Nephron progenitor cell (in vitro differentiated cells): ENCODE data around the gene PHF13.
A peak's percentile ranks its signal among the peaks of the same experiment; 100 is the strongest.

ENCODE experiments used
- DNase-seq: peaks from one replicate; pipeline ENCODE4 v3.0.0; 2021
- H3K27ac Mint-ChIP-seq: 2 replicates; pipeline ENCODE4 v1.8.0; 2021; ENCODE audit warnings: mild to moderate bottlenecking, moderate library complexity, mixed read lengths
- H3K27me3 Mint-ChIP-seq: 2 replicates; pipeline ENCODE4 v1.8.0; 2021; ENCODE audit warnings: mild to moderate bottlenecking, low read depth, mixed read lengths; ENCODE audit not compliant: poor library complexity
- H3K36me3 Mint-ChIP-seq: 2 replicates; pipeline ENCODE4 v1.8.0; 2021; ENCODE audit warnings: low read depth, mixed read lengths
- H3K4me1 Mint-ChIP-seq: 2 replicates; pipeline ENCODE4 v1.8.0; 2021; ENCODE audit warnings: mixed read lengths
- H3K4me3 Mint-ChIP-seq: 2 replicates; pipeline ENCODE4 v1.8.0; 2021; ENCODE audit warnings: mild to moderate bottlenecking, moderate library complexity, mixed read lengths
- H3K9me3 Mint-ChIP-seq: 2 replicates; pipeline ENCODE4 v1.8.0; 2021; ENCODE audit warnings: mild to moderate bottlenecking, moderate library complexity, mixed read lengths
- TF ChIP-seq, protein P1 (sequence below): fragments of 200-600 bp; sonication (generic); IDR thresholded peaks from 2 replicates; pipeline ENCODE4 v1.5.0; 2021; ENCODE audit warnings: antibody characterized with exemption

PHF13 gene

DNA sequence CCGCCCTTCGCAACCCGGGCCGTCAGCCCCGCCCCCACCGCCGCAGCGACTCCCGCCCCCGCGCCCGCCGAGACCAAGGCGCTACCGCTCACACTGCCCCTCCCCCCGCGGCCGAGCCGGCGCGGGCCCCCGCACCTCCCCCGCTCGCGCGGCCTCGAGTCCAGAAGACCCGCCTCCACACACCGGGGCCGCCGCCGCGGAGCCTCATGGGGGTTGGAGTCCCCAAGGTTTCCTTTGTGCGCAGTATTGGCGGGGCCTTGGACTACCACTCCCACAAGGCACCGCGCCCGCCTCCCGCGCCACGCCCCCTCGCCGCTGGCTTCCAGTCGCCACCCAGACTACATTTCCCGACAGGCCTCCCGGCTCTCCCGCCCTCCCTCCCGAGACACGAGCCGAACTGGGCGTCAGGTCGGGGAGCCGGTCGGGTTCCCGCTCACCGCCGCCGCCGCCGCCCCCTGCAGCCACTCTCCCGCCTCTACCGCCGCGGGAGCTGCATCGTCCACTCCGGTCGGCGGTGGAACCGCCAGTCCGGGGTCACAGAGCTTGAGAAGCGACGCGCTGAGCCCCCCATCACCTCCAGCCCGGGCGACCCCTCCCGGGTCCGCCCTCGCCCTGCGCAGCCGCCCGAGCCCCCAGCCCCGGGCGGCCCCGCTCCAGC is at the start of gene PHF13:
TSS of gene PHF13 (plus strand) at position 371 of the 658 bp plus-strand sequence. CDS start 336 bp downstream, outside the sequence.
- Mint-ChIP-seq H3K4me1 (peaks cover 34% of the 10 kb centered on the region), H3K36me3 (peaks cover 9% of the 10 kb centered on the region), H3K9me3 (no peaks in the 10 kb centered on the region), H3K27me3 (peaks cover 3% of the 10 kb centered on the region), H3K4me3 (peak within 1 kb of the TSS; percentile 90), H3K27ac (peak within 1 kb of the TSS; percentile 87)
- TF ChIP-seq, protein P1, sequence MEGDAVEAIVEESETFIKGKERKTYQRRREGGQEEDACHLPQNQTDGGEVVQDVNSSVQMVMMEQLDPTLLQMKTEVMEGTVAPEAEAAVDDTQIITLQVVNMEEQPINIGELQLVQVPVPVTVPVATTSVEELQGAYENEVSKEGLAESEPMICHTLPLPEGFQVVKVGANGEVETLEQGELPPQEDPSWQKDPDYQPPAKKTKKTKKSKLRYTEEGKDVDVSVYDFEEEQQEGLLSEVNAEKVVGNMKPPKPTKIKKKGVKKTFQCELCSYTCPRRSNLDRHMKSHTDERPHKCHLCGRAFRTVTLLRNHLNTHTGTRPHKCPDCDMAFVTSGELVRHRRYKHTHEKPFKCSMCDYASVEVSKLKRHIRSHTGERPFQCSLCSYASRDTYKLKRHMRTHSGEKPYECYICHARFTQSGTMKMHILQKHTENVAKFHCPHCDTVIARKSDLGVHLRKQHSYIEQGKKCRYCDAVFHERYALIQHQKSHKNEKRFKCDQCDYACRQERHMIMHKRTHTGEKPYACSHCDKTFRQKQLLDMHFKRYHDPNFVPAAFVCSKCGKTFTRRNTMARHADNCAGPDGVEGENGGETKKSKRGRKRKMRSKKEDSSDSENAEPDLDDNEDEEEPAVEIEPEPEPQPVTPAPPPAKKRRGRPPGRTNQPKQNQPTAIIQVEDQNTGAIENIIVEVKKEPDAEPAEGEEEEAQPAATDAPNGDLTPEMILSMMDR, result no peak
- peak; percentile 100 for DNase-seq

DNA sequence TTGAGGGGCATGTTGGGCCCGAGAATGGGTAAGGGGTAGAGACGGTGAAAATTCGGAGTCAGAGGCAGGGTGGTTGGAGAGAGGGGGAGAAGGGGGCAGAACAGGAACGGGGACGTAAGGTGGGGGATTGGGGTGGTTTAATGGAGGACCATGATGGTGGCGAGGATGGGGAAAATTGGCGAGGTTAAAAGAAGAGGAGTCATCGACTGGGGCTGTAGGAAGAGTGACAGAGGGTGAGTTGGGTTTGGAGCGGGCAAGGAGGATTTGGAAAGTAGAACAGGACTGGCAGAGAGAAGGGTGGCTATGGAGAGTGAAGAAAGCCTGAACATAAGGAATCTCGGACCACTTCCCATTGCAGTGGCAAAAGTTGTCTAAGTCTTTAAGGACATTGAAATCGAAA is 44.5 kb upstream of the PHF13 start:
- Mint-ChIP-seq H3K27me3 (peaks cover 54% of the 10 kb centered on the region), H3K4me3 (no peak overlapping the region), H3K4me1 (peaks cover 13% of the 10 kb centered on the region), H3K27ac (no peak overlapping the region), H3K9me3 (peaks cover 8% of the 10 kb centered on the region), H3K36me3 (no peaks in the 10 kb centered on the region)
- TF ChIP-seq, protein P1, result no peak
- no peak for DNase-seq

- Mint-ChIP-seq H3K27me3 (peaks cover 54% of the 10 kb centered on the region), H3K36me3 (no peaks in the 10 kb centered on the region), H3K4me3 (no peak overlapping the region), H3K9me3 (peaks cover 8% of the 10 kb centered on the region), H3K4me1 (peaks cover 13% of the 10 kb centered on the region), H3K27ac (no peak overlapping the region)
- TF ChIP-seq, protein P1, result no peak
- DNase-seq, result no peak
These were observed 43.4 kb upstream of the PHF13 start for GRCh38 chr1:6570100-6570499.

DNA sequence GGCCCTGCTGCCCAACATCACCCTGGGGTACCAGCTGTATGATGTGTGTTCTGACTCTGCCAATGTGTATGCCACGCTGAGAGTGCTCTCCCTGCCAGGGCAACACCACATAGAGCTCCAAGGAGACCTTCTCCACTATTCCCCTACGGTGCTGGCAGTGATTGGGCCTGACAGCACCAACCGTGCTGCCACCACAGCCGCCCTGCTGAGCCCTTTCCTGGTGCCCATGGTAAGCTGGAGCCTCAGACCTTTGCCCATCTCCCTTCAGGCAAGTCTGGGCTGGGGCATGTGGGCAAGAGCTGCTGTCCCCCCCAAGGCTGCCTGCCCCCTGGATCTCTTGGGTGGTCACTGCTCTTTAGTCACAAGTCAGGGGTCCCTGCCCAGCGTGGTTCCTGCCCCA is 42.5 kb upstream of the PHF13 start:
- Mint-ChIP-seq H3K36me3 (no peaks in the 10 kb centered on the region), H3K4me1 (peaks cover 13% of the 10 kb centered on the region)

DNA sequence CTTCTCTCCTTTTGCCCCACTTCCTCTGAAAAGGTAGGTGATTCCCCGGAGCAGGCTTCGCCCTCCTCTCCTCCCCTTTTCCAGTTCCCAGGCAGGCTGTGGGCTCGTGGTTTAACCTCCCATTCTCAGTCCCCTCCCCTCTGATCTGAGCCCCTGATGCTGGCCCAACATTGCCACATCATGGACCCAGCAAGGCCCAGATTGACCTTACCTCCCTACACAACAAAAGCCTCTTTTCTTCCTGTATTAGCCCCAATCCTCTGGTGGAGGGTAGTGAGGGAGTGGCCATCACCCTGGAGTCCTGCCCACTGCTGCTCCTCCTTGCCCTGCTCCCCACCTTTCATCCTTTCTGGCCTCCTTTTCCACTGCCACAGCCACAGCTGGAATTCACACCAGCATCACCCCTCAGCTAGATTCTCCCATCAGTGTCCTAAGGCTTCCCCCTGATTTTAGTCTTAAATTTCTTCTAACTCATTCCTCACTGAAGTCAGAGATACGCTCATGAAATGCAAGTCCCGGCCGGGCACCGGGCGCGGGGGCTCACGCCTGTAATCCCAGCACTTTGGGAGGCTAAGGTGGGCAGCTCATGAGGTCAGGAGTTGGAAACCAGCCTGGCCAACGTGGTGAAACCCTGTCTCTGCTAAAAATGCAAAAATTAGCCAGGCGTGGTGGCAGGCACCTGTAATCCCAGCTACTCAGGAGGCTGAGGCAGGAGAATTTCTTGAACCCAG is 40.7 kb upstream of the PHF13 start:
- H3K4me3 Mint-ChIP-seq, result no peak overlapping the region
- H3K27me3 Mint-ChIP-seq, result peaks cover 51% of the 10 kb centered on the region
- H3K36me3 Mint-ChIP-seq, result no peaks in the 10 kb centered on the region
- H3K4me1 Mint-ChIP-seq, result peaks cover 13% of the 10 kb centered on the region
- TF ChIP-seq, protein P1, result no peak
- H3K9me3 Mint-ChIP-seq, result peaks cover 8% of the 10 kb centered on the region
- H3K27ac Mint-ChIP-seq, result no peak overlapping the region
- no peak for DNase-seq

More for the DNA sequence above, 42.5 kb upstream of the PHF13 start:
- no peak overlapping the region for H3K4me3 Mint-ChIP-seq
- no peak overlapping the region for H3K27ac Mint-ChIP-seq
- H3K9me3 Mint-ChIP-seq, result peaks cover 8% of the 10 kb centered on the region
- H3K27me3 Mint-ChIP-seq, result peaks cover 54% of the 10 kb centered on the region
- no peak for DNase-seq
- TF ChIP-seq, protein P1, result no peak
